Mucosa of stomach (tissue), 1 donor: ENCODE results near the gene EPHA1.

ENCODE experiments used
- H3K27me3 ChIP-seq: one replicate; pipeline ENCODE4 v1.7.0; 2013; ENCODE audit warnings: mild to moderate bottlenecking, low read length; ENCODE audit not compliant: control insufficient read depth, insufficient read depth
- H3K36me3 ChIP-seq: one replicate; pipeline ENCODE4 v1.7.0; 2013; ENCODE audit warnings: low read length; ENCODE audit not compliant: control insufficient read depth, insufficient read depth
- H3K4me1 ChIP-seq: one replicate; pipeline ENCODE4 v1.7.0; 2013; ENCODE audit warnings: mild to moderate bottlenecking, low read length; ENCODE audit not compliant: control insufficient read depth, insufficient read depth
- H3K4me3 ChIP-seq: one replicate; pipeline ENCODE4 v1.7.0; 2013; ENCODE audit warnings: low read length
- H3K9ac ChIP-seq: one replicate; pipeline ENCODE4 v1.7.0; 2013; ENCODE audit warnings: mild to moderate bottlenecking, low read length, moderate library complexity
- H3K9me3 ChIP-seq: one replicate; pipeline ENCODE4 v1.7.0; 2013; ENCODE audit warnings: mild to moderate bottlenecking, low read length, moderate library complexity; ENCODE audit not compliant: control insufficient read depth
- donor health status: Pancreatic carcinoma.

Gene EPHA1

DNA sequence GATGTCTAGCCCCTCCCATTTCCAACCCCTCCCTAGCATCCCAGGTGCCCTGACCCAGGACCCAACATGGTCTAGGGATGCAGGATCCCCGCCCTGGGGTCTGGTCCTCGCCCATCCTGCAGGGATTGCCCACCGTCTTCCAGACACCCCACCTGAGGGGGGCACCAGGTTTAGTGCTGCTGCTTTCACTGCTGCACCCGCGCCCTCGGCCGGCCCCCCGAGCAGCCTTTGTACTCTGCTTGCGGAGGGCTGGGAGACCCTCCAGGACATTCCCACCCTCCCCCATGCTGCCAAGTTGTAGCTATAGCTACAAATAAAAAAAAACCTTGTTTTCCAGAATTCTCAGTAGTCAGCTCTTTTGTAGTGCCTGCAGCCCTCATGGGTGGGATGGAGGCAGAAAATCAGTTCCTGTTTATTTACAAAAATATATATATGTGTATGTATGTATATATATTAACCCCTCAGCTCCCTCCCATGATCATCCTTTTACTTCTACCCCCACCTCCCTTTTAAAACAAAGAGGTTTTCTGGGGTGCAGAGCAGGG, 17.8 kb downstream of the EPHA1 start:
- no peak overlapping the region for H3K4me3 ChIP-seq
- H3K9me3 ChIP-seq, result no peaks in the 10 kb centered on the region
- no peaks in the 10 kb centered on the region for H3K27me3 ChIP-seq
- H3K4me1 ChIP-seq, result peaks cover 34% of the 10 kb centered on the region
- H3K9ac ChIP-seq, result no peak overlapping the region
- H3K36me3 ChIP-seq, result peaks cover 8% of the 10 kb centered on the region

DNA sequence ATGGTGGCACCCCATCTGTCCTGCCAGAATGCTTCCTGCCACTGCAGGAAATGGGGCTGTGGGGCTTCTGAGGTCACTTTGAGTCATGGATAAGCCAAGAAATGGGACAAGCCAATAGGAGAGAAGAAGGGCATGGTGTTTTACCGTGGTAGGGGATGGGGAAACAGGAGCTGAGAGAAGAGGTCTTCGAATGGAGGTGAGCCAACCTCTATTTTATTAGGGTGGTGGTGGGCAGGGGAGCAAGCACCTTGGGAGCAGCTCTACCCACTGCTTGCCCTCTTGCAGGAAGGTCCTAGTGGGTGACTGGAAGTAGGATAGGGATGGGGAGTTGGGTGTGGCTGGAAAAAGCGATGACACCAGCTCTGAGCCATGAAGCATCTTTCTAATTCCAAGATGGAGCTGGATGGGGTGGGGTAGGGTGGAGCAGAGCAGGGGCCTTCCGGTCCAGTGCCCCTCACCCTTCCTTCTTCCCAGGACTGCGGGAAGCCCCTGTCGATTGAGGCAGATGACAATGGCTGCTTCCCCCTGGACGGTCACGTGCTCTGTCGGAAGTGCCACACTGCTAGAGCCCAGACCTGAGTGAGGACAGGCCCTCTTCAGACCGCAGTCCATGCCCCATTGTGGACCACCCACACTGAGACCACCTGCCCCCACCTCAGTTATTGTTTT, 18.4 kb downstream of the EPHA1 start:
- Histone ChIP-seq H3K27me3 (no peaks in the 10 kb centered on the region), H3K4me3 (no peak overlapping the region), H3K36me3 (peaks cover 8% of the 10 kb centered on the region), H3K9ac (no peak overlapping the region), H3K4me1 (peaks cover 28% of the 10 kb centered on the region), H3K9me3 (no peaks in the 10 kb centered on the region)

DNA sequence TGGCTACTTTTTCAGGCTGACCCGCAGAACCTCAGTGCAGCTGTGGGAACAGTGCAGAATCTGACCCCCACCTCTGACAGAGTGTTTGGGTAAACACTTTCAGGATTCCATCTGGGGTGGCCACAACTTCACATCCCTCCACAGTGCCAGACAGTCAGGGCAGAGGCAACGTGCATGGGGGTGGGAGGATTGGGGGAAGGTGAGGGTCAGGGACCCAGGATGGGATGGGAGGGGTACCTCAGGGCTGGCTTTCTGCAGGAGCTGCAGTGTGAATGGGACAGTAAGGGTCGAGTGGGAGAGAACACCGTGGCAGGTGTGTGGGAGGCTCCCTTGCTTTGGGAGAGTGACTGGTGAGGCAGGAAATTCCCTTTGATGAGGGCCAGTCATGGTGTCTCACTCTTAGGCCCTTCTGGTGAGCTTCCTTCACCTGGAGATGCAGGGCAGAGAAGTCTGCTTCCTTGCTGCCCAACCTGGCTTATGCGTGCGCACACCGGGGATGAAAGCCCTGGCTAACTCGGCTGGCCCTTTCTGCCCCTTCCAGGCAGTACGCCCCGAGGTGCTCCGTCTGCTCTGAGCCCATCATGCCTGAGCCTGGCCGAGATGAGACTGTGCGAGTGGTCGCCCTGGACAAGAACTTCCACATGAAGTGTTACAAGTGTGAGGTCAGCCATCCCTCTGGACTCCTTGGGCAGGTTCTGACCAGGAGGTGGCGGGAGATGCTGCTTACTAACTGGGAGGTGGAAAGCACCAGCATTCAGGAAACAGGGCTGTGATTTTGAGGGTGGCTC, 19.1 kb downstream of the EPHA1 start:
- H3K27me3 ChIP-seq, result no peaks in the 10 kb centered on the region
- no peak overlapping the region for H3K9ac ChIP-seq
- no peaks in the 10 kb centered on the region for H3K9me3 ChIP-seq
- peaks cover 8% of the 10 kb centered on the region for H3K36me3 ChIP-seq
- peaks cover 24% of the 10 kb centered on the region for H3K4me1 ChIP-seq
- H3K4me3 ChIP-seq, result no peak overlapping the region

DNA sequence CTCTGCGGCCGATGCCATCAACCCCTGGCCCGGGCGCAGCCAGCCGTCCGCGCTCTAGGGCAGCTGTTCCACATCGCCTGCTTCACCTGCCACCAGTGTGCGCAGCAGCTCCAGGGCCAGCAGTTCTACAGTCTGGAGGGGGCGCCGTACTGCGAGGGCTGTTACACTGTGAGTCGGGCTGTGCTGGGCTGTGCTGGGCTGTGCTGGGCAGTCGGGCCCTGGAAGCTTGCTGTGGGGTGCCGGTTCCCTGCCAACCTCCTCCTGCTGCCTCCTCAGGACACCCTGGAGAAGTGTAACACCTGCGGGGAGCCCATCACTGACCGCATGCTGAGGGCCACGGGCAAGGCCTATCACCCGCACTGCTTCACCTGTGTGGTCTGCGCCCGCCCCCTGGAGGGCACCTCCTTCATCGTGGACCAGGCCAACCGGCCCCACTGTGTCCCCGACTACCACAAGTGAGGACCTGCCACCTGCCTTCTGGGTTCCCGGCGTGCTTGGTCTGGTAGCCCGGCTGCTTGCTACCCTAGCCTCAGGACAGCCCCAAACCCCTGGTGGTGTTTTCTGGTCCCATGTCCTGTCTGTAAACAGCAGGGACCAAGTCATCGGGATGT, 20.1 kb downstream of the EPHA1 start:
- Histone ChIP-seq H3K4me1 (peaks cover 24% of the 10 kb centered on the region), H3K27me3 (no peaks in the 10 kb centered on the region), H3K4me3 (no peak overlapping the region), H3K9ac (no peak overlapping the region), H3K9me3 (no peaks in the 10 kb centered on the region), H3K36me3 (peaks cover 8% of the 10 kb centered on the region)

GRCh38 chr7:143388051-143388450, 20.6 kb downstream of the EPHA1 start:
- Histone ChIP-seq H3K36me3 (peaks cover 8% of the 10 kb centered on the region), H3K9ac (no peak overlapping the region), H3K27me3 (no peaks in the 10 kb centered on the region), H3K4me1 (peaks cover 24% of the 10 kb centered on the region), H3K4me3 (no peak overlapping the region), H3K9me3 (no peaks in the 10 kb centered on the region)

- Histone ChIP-seq H3K9ac (no peak overlapping the region), H3K36me3 (peaks cover 8% of the 10 kb centered on the region), H3K9me3 (no peaks in the 10 kb centered on the region), H3K4me3 (no peak overlapping the region), H3K27me3 (no peaks in the 10 kb centered on the region), H3K4me1 (peaks cover 29% of the 10 kb centered on the region)
Observed at GRCh38 chr7:143387156-143387975, 21.3 kb downstream of the EPHA1 start.

DNA sequence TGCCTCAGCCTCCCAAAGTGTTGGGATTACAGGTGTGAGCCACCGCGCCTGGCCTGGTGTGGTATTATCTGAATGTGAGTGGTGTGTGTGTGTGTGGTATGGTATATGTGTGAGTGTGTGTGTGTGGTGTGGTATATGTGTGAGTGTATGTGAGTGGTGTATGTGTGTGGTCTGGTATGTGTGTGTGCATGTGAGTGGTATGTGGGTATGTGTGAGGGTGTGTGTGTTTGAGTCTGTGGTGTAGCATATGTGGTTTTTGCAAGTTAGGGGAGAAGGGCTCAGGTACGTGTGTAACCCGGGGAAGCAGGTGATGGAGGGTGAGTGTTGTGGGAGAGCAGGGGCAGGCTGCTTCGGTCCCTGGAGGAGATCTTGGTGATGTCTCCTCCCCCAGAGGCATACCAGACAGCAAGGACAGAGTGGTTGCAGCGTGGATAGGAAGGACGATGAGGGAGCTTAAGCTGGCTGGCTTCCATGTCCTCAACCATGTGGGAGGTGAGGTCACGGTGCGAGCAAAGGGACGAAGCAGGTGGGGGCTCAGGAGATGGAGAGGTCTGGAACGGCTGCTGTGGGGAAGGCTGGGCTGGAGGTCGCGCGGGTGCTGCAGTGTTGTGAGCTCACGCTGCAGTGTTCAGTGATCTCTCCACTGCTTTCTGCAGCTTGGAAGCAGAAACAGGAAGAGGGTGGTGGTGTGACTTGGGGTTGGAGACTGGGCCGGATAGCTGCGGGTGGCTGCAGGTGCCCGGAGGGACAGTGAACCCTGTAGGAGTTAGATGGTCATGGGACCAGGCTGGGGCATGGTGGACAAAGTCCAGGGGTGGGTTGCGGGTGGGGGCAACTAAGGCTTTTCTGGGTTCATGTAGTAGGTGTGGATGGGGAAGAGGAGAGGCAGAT, 22.5 kb downstream of the EPHA1 start:
- H3K9ac ChIP-seq, result no peak overlapping the region
- peaks cover under 1% of the 10 kb centered on the region for H3K36me3 ChIP-seq
- no peak overlapping the region for H3K4me3 ChIP-seq
- H3K9me3 ChIP-seq, result no peaks in the 10 kb centered on the region
- no peaks in the 10 kb centered on the region for H3K27me3 ChIP-seq
- H3K4me1 ChIP-seq, result peaks cover 20% of the 10 kb centered on the region

DNA sequence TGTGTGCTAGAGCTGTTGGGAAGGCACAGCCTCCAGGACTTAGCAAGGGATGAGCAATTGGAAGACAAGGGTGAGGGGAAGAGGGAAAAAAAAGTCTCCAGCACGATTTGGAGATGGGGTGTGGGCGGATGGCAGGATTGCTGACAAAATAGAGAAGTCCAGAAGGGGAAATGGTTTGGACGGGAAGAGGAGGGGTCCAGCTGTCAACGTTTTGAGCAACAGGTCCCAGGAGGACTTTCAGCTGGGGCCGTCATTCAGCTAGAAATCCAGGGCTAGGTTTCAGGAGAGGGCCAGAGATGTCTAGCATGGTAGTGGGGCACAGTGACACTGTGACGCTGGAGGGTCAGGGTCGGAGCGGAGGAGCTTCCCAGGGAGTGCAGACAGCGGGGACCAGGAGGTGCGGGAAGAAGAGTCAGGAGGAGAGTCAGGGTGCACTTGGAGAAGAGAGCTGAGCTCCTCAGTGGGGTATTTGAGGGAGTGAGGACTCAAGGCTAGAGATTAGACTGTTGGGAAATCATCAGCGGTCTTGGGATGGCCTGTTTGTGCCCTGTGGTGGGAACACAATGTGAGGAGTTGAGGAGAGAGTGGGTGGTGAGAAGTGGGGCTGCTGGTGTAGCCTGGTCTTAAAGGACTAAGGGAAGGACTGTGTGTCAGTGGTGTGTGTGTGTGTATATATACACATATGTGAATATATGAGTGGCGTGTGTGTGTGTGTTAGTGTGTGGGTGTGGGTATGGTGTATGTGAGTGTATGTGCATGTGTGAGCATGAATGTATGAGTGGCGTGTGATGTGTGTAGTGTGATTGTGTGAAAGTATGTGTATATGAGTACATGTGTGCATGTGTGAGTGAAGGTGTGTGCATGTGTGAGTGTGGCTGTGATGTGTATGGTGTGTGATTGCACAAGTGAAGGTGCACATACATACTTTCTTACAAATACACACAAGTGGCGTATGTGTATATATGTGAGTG, 23.7 kb downstream of the EPHA1 start:
- Histone ChIP-seq H3K4me1 (peaks cover 21% of the 10 kb centered on the region), H3K9me3 (no peaks in the 10 kb centered on the region), H3K9ac (no peak overlapping the region)

DNA sequence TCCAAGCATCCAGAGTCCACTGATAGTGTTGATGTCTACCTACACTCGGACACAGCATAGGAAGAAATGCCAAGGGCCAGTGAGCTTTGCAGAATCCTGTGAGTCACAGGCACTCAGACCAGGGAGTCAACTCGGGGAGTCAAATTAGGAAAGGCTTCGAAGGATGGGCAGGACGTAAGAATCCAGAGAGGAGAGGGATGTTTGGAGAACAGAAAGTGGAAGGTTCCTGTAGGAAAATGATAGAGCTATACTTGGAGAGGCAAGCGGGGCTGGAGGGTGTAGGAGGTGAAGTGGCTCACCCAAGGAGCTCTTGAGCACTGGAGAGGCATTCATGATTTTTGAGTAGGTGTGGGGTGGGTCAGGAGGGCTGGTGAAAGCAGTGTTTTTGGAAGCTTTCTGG, 24.5 kb downstream of the EPHA1 start:
- Histone ChIP-seq H3K4me1 (peaks cover 28% of the 10 kb centered on the region), H3K36me3 (no peaks in the 10 kb centered on the region)

More for the DNA sequence above, 23.7 kb downstream of the EPHA1 start:
- no peaks in the 10 kb centered on the region for H3K27me3 ChIP-seq
- no peak overlapping the region for H3K4me3 ChIP-seq
- no peaks in the 10 kb centered on the region for H3K36me3 ChIP-seq

DNA sequence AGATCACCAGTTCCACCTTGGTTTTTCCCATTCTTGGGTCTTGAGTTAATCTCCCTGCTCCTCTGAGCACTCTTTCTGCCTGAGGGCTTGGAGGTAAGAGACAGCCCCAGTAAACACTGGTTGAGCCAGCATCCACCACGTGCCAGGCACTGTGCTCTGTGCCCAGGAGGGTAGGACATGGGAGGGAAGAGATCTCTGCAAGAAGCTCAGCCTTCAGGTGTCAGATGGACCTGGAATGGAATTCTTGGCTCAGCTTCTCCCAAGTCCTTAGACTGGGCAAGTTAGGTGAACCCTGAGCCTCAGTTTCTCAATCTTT, 25.1 kb downstream of the EPHA1 start:
- H3K36me3 ChIP-seq, result no peaks in the 10 kb centered on the region
- H3K27me3 ChIP-seq, result no peaks in the 10 kb centered on the region
- peaks cover 28% of the 10 kb centered on the region for H3K4me1 ChIP-seq
- H3K9me3 ChIP-seq, result no peaks in the 10 kb centered on the region
- H3K9ac ChIP-seq, result no peak overlapping the region
- no peak overlapping the region for H3K4me3 ChIP-seq

More for the DNA sequence above, 24.5 kb downstream of the EPHA1 start:
- H3K9me3 ChIP-seq, result no peaks in the 10 kb centered on the region
- H3K9ac ChIP-seq, result no peak overlapping the region
- no peaks in the 10 kb centered on the region for H3K27me3 ChIP-seq
- H3K4me3 ChIP-seq, result no peak overlapping the region
